AG08395 (cell line): ENCODE measurements around the gene C2CD2.

Source experiments
- DNase-seq: peaks from one replicate; pipeline ENCODE4 v3.0.0; 2012; ENCODE audit warnings: mixed read lengths, low spot score

Gene C2CD2

GRCh38 chr21:41907496-41908258 lies 46.1 kb downstream of the C2CD2 start:
- DNase-seq: no peak

GRCh38 chr21:41906770-41907169 lies 47.0 kb downstream of the C2CD2 start:
- DNase-seq: no peak

- no peak for DNase-seq
Observed at GRCh38 chr21:41903559-41904351, 50.1 kb downstream of the C2CD2 start.

GRCh38 chr21:41902946-41903345 lies 50.9 kb downstream of the C2CD2 start:
- DNase-seq: no peak

- no peak for DNase-seq
Observed at GRCh38 chr21:41901782-41902181, 52.0 kb downstream of the C2CD2 start.

- no peak for DNase-seq
Observed at GRCh38 chr21:41901099-41901498, 52.7 kb downstream of the C2CD2 start.

- DNase-seq: no peak
Observed at GRCh38 chr21:41900401-41900800, 53.4 kb downstream of the C2CD2 start.

- DNase-seq: no peak
Observed at GRCh38 chr21:41899426-41900202, 54.2 kb downstream of the C2CD2 start.

GRCh38 chr21:41898998-41899397 lies 54.8 kb downstream of the C2CD2 start:
- no peak for DNase-seq

- DNase-seq: no peak
Observed at GRCh38 chr21:41897700-41898099, 56.1 kb downstream of the C2CD2 start.

GRCh38 chr21:41897047-41897669 lies 56.7 kb downstream of the C2CD2 start:
- DNase-seq: no peak

- no peak for DNase-seq
Observed at GRCh38 chr21:41895643-41896493, 58.0 kb downstream of the C2CD2 start.

GRCh38 chr21:41894922-41895557 lies 58.8 kb downstream of the C2CD2 start:
- DNase-seq: no peak

- no peak for DNase-seq
Observed at GRCh38 chr21:41894511-41894910, 59.3 kb downstream of the C2CD2 start.

- no peak for DNase-seq
Observed at GRCh38 chr21:41892726-41893125, 61.1 kb downstream of the C2CD2 start.

GRCh38 chr21:41891132-41891531 lies 62.7 kb downstream of the C2CD2 start:
- no peak for DNase-seq

GRCh38 chr21:41890355-41890754 lies 63.5 kb downstream of the C2CD2 start:
- DNase-seq: no peak

- no peak for DNase-seq
Observed at GRCh38 chr21:41888749-41889376, 65.0 kb downstream of the C2CD2 start.

- DNase-seq: no peak
Observed at GRCh38 chr21:41887667-41888066, 66.2 kb downstream of the C2CD2 start.

- DNase-seq: no peak
Observed at GRCh38 chr21:41886328-41886727, 67.5 kb downstream of the C2CD2 start.
